ENCODE results near the gene STX17.

Gene STX17

DNA sequence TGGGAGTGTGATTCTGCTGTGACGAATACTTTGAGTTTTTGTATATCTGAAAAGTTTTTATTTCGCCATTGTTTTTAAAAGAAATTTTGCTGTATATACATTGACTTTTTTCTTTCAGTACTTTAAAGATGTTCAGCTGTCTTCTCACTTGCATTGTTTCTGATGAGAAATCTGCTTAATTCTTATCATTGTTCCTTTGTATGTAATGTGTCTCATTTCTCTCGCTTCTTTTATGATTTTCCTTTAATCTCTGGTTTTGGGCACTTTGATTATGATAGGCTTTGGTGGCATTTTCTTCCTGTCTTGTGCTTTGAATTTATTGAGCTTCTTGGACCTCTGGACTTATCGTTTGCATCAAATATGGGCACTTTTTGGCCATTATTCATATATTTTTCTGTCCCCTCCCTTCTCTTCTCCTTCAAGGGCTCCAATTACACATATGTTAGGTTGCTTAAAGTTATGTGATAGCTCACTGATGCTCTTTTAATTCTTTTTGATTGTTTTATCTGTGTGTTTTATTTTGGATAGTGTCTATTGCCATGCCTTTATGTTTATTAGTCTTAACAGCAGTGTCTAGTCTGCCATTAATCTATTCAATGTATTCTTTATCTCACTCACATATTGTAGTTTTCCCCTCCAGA lies 30.6 kb downstream of the STX17 start:
- 0 out of 2 replicates have a peak, but pooled peaks cover 6% of the 10 kb centered on the region for H3K9me3 ChIP-seq (ENCODE audit: insufficient read depth, low read depth, low read length)
- no peaks in the 10 kb centered on the region for H3K27me3 ChIP-seq (ENCODE audit: insufficient read depth, low read length, poor library complexity, severe bottlenecking)
- H3K79me2 ChIP-seq (ENCODE audit: insufficient read depth, low read length): no peaks in the 10 kb centered on the region
- 0 out of 2 replicates have a peak, but pooled peaks cover 3% of the 10 kb centered on the region for H3F3A ChIP-seq (ENCODE audit: low read depth)
- no peaks in the 10 kb centered on the region for H3K9me2 ChIP-seq (replicated peaks; ENCODE audit: low read depth, low read length)
- no peak overlapping the region for H3K4me3 ChIP-seq (ENCODE audit: low read length, poor library complexity, severe bottlenecking)
- TF ChIP-seq CTCF (conservative IDR thresholded peaks at IDR 0.05; ENCODE audit: low read length): no peak
- no peak for TF ChIP-seq EZH2phosphoT487 (IDR thresholded peaks at IDR 0.05; ENCODE audit: borderline replicate concordance)
- H4K20me1 ChIP-seq (ENCODE audit: insufficient read depth, low read length, poor library complexity, severe bottlenecking): no peaks in the 10 kb centered on the region
- H3K4me2 ChIP-seq (ENCODE audit: low read depth, low read length, poor library complexity, severe bottlenecking): no peak overlapping the region
- no peaks in the 10 kb centered on the region for H3K36me3 ChIP-seq (ENCODE audit: insufficient read depth, low read length)
- H3K4me1 ChIP-seq (ENCODE audit: insufficient read depth, low read length, poor library complexity, severe bottlenecking): no peaks in the 10 kb centered on the region
- no peak overlapping the region for H3K9ac ChIP-seq (ENCODE audit: low read depth, low read length, poor library complexity, severe bottlenecking)
- H2AFZ ChIP-seq (ENCODE audit: low read length): no peak overlapping the region

DNA sequence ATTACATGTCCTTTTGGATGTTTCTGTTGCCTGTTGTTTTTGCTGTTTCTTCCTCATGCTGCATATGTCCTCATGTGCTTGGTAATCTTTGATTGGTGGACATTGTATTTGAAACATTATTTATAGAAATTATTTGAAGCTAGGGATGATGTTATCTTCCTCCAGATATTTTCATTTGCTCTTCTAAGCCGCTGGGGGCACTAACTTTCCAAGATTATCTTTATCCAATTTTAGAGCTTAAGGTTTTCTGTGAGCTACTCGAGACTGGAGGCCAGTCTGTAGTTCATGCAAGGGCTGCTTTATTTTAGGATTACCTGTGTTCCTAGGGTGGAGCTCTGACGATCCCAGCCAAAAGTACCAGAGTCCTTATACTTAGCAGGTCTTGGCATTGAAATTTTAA lies 40.9 kb downstream of the STX17 start:
- TF ChIP-seq EZH2phosphoT487 (IDR thresholded peaks at IDR 0.05; ENCODE audit: borderline replicate concordance) (no peak), CTCF (conservative IDR thresholded peaks at IDR 0.05; ENCODE audit: low read length) (no peak)

GRCh38 chr9:99948482-99948881 lies 42.0 kb downstream of the STX17 start:
- peaks cover 4% of the 10 kb centered on the region for H3K4me1 ChIP-seq (ENCODE audit: insufficient read depth, low read length, poor library complexity, severe bottlenecking)
- no peaks in the 10 kb centered on the region for H4K20me1 ChIP-seq (ENCODE audit: insufficient read depth, low read length, poor library complexity, severe bottlenecking)
- no peaks in the 10 kb centered on the region for H3F3A ChIP-seq (ENCODE audit: low read depth)
- no peak overlapping the region for H2AFZ ChIP-seq (ENCODE audit: low read length)
- no peak overlapping the region for H3K9ac ChIP-seq (ENCODE audit: low read depth, low read length, poor library complexity, severe bottlenecking)
- peaks cover 12% of the 10 kb centered on the region for H3K36me3 ChIP-seq (ENCODE audit: insufficient read depth, low read length)
- H3K9me3 ChIP-seq (ENCODE audit: insufficient read depth, low read depth, low read length): 0 out of 2 replicates have a peak, but pooled peaks cover 4% of the 10 kb centered on the region
- no peaks in the 10 kb centered on the region for H3K27me3 ChIP-seq (ENCODE audit: insufficient read depth, low read length, poor library complexity, severe bottlenecking)
- H3K79me2 ChIP-seq (ENCODE audit: insufficient read depth, low read length): 0 out of 2 replicates have a peak, but pooled peaks cover 4% of the 10 kb centered on the region
- no peak for TF ChIP-seq EZH2phosphoT487 (IDR thresholded peaks at IDR 0.05; ENCODE audit: borderline replicate concordance)
- TF ChIP-seq CTCF (conservative IDR thresholded peaks at IDR 0.05; ENCODE audit: low read length): no peak
- H3K9me2 ChIP-seq (replicated peaks; ENCODE audit: low read depth, low read length): no peaks in the 10 kb centered on the region
- H3K4me3 ChIP-seq (ENCODE audit: low read length, poor library complexity, severe bottlenecking): no peak overlapping the region
- H3K4me2 ChIP-seq (ENCODE audit: low read depth, low read length, poor library complexity, severe bottlenecking): no peak overlapping the region

More for the DNA sequence above, 40.9 kb downstream of the STX17 start:
- no peak overlapping the region for H3K4me3 ChIP-seq (ENCODE audit: low read length, poor library complexity, severe bottlenecking)
- no peaks in the 10 kb centered on the region for H3K27me3 ChIP-seq (ENCODE audit: insufficient read depth, low read length, poor library complexity, severe bottlenecking)
- no peaks in the 10 kb centered on the region for H3F3A ChIP-seq (ENCODE audit: low read depth)
- no peaks in the 10 kb centered on the region for H4K20me1 ChIP-seq (ENCODE audit: insufficient read depth, low read length, poor library complexity, severe bottlenecking)
- H3K9me3 ChIP-seq (ENCODE audit: insufficient read depth, low read depth, low read length): 0 out of 2 replicates have a peak, but pooled peaks cover 4% of the 10 kb centered on the region
- no peaks in the 10 kb centered on the region for H3K9me2 ChIP-seq (replicated peaks; ENCODE audit: low read depth, low read length)
- H3K4me2 ChIP-seq (ENCODE audit: low read depth, low read length, poor library complexity, severe bottlenecking): no peak overlapping the region
- H2AFZ ChIP-seq (ENCODE audit: low read length): no peak overlapping the region
- H3K9ac ChIP-seq (ENCODE audit: low read depth, low read length, poor library complexity, severe bottlenecking): no peak overlapping the region
- H3K36me3 ChIP-seq (ENCODE audit: insufficient read depth, low read length): peaks cover 12% of the 10 kb centered on the region; the same call in 1 of the 2 replicates
- H3K79me2 ChIP-seq (ENCODE audit: insufficient read depth, low read length): 0 out of 2 replicates have a peak, but pooled peaks cover 4% of the 10 kb centered on the region
- peaks cover 4% of the 10 kb centered on the region for H3K4me1 ChIP-seq (ENCODE audit: insufficient read depth, low read length, poor library complexity, severe bottlenecking)

All from Loucy (cell line).